Dendritic cell treated with granulocyte-macrophage colony-stimulating factor and Interleukin-4, amounts not matched to agents 40 ng/mL and 50 ng/mL, for 4 days (primary cell): Measurements from ENCODE around the gene ACKR4.
"Not testable (repeated sequence)": the region's sequence is repeated elsewhere in the genome, so short reads cannot be mapped to it uniquely, and the experiment has no call there.

ENCODE experiments used
- H3K27ac Mint-ChIP-seq: one replicate; pipeline ENCODE4 v1.8.0; 2022; ENCODE audit warnings: mild to moderate bottlenecking, mixed read lengths
- H3K27me3 Mint-ChIP-seq: one replicate; pipeline ENCODE4 v1.8.0; 2022; ENCODE audit warnings: mild to moderate bottlenecking, mixed read lengths
- H3K36me3 Mint-ChIP-seq: one replicate; pipeline ENCODE4 v1.8.0; 2022; ENCODE audit warnings: low read depth, mixed read lengths
- H3K4me1 Mint-ChIP-seq: one replicate; pipeline ENCODE4 v1.8.0; 2022; ENCODE audit warnings: low read depth, mixed read lengths
- H3K4me3 Mint-ChIP-seq: one replicate; pipeline ENCODE4 v1.8.0; 2022; ENCODE audit warnings: mild to moderate bottlenecking, moderate library complexity, mixed read lengths
- H3K9me3 Mint-ChIP-seq: one replicate; pipeline ENCODE4 v1.8.0; 2022; ENCODE audit warnings: mixed read lengths
- intact Hi-C: fragments of 100-400 bp; cut with micrococcal nuclease; formaldehyde crosslinking; loops from one replicate; pipeline ENCODE4 v1.15.0; 2022

Gene ACKR4

DNA sequence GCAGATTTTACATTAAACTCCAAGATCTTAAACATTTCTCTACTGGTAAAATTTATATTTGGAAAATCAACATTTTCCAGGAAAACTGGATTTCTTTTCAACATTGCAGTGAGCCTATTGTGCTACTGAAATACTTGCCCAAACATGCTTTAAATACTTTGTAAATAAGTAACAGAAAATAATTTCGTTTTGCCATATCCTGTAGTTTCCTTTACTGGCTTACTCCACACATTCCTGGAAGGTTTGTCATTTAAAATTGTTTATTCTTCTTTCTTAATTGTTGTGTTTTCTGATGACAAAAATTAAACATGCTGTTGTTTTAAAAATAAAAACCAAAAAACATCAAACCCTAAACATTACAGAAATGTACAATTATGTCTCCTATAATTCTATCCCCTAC lies 40.5 kb downstream of the ACKR4 start:
- Mint-ChIP-seq H3K9me3 (no peaks in the 10 kb centered on the region), H3K27ac (no peak overlapping the region), H3K4me1 (peaks cover 5% of the 10 kb centered on the region), H3K27me3 (no peaks in the 10 kb centered on the region), H3K4me3 (no peak overlapping the region), H3K36me3 (peaks cover 25% of the 10 kb centered on the region)
- intact Hi-C loops: no loop called here

DNA sequence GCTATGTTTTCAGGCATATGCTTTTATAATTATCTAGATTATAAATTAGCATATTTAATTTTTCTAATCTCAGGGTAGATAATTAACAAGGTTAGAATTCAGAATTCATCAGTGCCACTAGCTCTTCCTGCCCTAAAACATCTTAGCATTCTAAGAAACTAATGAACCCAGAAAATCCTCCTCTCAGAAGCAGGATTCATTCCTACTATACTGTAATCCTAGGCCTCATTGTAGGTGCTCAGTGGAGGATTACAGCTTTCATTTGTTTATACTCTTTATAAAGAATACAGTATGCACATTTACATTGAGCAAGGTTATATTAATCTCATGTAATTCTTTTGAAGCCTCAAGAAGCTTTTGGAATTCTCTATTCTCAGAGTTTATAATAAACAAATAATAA lies 41.6 kb downstream of the ACKR4 start:
- H3K27ac Mint-ChIP-seq: no peak overlapping the region
- H3K4me3 Mint-ChIP-seq: no peak overlapping the region
- no peaks in the 10 kb centered on the region for H3K27me3 Mint-ChIP-seq
- intact Hi-C loops: no loop called here
- H3K4me1 Mint-ChIP-seq: peaks cover 5% of the 10 kb centered on the region
- peaks cover 25% of the 10 kb centered on the region for H3K36me3 Mint-ChIP-seq
- no peaks in the 10 kb centered on the region for H3K9me3 Mint-ChIP-seq

DNA sequence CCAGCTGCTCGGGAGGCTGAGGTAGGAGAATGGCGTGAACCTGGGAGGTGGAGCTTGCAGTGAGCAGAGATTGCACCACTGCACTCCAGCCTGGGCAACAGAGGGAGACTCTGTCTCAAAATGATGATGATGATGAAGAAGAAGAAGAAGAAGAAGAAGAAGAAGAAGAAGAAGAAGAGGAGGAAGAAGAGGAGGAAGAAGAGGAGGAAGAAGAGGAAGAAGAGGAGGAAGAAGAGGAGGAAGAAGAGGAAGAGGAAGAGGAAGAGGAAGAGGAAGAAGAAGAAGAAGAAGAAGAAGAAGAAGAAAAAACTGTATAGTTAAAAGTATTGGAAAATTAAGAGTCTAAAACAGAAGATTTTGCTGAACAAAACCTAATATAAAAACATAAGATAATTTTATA lies 44.4 kb downstream of the ACKR4 start:
- H3K9me3 Mint-ChIP-seq, H3K4me3 Mint-ChIP-seq, H3K4me1 Mint-ChIP-seq, H3K27ac Mint-ChIP-seq, intact Hi-C loops, H3K27me3 Mint-ChIP-seq: not testable (repeated sequence)
- peaks cover 24% of the 10 kb centered on the region for H3K36me3 Mint-ChIP-seq

DNA sequence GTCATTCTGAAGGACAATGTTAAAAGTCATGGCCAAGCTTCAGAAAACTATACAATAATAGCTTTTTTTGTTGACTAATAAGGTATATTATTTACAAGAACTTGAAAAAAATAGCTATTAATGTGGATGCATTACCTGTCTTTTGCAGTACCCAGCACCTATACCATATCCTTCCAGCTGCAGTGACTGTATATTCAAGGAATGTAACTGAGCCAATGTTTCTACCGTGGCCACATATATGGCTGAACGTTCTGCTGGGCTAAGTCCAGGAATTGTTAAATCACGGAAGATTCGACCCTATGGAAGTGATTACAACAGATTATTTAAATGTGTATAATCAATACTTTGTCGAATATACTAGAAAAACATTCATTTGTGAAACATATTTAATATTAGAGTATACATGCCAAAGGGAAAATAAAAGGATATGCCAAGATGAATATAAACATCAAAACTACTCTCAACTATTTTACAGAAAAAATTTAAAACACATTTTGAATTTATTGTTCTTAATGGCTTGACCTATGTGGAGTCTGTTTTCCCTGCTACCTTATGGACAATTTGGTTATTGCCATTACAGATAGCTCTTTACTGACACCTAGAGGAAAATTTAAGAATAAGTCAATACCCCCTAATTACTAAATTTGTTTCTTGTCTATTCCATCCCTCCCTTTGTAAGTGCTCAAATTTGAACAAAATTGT lies 44.9 kb downstream of the ACKR4 start:
- Mint-ChIP-seq H3K36me3 (peaks cover 18% of the 10 kb centered on the region), H3K4me3 (no peak overlapping the region), H3K27me3 (no peaks in the 10 kb centered on the region), H3K9me3 (no peaks in the 10 kb centered on the region), H3K4me1 (peaks cover 10% of the 10 kb centered on the region), H3K27ac (no peak overlapping the region)
- intact Hi-C loops: loop anchor here (1.0 kb wide), 1 partner anchor 106 kb away; no protein-coding TSS in a partner anchor

DNA sequence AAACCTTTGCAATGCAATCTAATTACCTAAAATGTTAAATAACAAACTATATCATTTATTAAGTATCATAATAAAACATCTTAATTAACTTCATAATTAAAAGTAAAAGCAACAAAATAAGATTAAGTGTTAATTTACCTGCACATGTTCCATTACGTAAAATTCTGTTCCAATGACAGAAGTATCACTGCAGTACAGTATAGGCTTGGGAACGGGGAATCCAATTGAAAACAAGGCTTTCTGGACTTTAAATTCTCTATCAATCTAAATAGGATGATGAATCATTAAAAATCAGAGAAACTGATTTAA lies 45.4 kb downstream of the ACKR4 start:
- intact Hi-C loops: loop anchor here (1.0 kb wide), 1 partner anchor 106 kb away; no protein-coding TSS in a partner anchor
- Mint-ChIP-seq H3K4me3 (no peak overlapping the region), H3K27me3 (no peaks in the 10 kb centered on the region), H3K9me3 (no peaks in the 10 kb centered on the region), H3K4me1 (peaks cover 15% of the 10 kb centered on the region), H3K36me3 (peaks cover 18% of the 10 kb centered on the region), H3K27ac (no peak overlapping the region)

DNA sequence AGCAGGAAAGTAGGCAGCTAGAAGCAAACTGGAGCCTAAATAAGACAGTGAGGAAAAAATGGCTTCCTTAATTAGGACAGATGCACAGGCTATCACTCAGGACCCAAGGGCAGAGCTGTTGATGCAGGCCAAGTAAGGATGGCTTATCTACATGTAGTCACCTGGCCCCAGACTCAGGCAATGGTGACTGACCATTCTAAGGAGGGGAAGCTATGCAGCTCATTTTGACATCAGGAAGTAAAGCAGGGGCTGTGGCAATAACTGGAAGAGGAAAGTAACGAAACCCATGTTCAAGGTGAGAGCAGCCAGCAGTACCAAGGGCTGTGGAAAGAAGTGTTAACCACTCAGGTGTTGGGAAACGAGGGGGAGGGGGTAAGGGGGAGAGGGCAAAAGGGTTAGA lies 46.3 kb downstream of the ACKR4 start:
- Mint-ChIP-seq H3K4me1 (peaks cover 15% of the 10 kb centered on the region), H3K4me3 (no peak overlapping the region), H3K36me3 (peaks cover 18% of the 10 kb centered on the region), H3K27ac (no peak overlapping the region), H3K9me3 (no peaks in the 10 kb centered on the region), H3K27me3 (no peaks in the 10 kb centered on the region)
- intact Hi-C loops: no loop called here

DNA sequence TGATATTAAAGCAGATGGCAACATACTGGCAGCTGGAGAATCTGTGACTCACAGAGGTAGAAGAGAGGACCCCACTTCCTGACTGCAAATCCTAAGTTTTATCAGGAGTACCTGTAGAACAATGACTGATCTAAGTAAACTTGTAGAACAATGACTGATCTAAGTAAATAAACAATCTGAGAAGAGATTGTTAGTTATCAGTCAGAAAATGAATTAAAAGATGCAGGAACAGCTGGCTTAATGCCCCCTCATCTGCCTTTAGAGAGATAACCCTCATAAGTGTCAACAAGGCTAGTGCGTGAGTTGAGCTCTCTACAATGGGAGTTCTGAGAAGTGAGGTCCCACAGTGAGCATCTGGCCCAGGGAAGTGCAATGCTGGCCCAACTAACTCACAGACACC lies 48.0 kb downstream of the ACKR4 start:
- H3K9me3 Mint-ChIP-seq: no peaks in the 10 kb centered on the region
- intact Hi-C loops: no loop called here

DNA sequence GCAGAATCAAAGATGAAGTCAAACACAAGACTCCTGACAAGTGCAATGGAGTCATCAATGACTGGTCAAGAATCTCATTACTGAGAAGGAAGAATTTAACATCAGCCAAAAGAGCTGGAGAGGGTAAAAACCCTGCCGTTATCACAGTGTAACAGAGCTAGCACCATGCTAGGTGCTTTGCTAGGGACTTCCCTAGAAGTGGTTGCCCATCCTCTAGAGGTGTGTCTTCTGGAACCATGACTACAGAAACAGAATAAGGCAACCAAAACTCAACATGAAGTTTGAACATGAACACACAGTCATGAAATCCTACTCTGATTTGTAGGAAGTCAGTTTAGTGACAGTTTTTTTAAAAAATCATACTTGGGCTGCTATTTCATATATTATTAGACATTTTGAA lies 53.1 kb downstream of the ACKR4 start:
- intact Hi-C loops: no loop called here
- no peak overlapping the region for H3K4me3 Mint-ChIP-seq
- H3K4me1 Mint-ChIP-seq: peaks cover 11% of the 10 kb centered on the region
- H3K9me3 Mint-ChIP-seq: no peaks in the 10 kb centered on the region
- H3K36me3 Mint-ChIP-seq: no peaks in the 10 kb centered on the region
- no peaks in the 10 kb centered on the region for H3K27me3 Mint-ChIP-seq
- H3K27ac Mint-ChIP-seq: no peak overlapping the region

More for the DNA sequence above, 48.0 kb downstream of the ACKR4 start:
- Mint-ChIP-seq H3K36me3 (peaks cover 7% of the 10 kb centered on the region), H3K27ac (no peak overlapping the region), H3K4me1 (peaks cover 15% of the 10 kb centered on the region), H3K27me3 (no peaks in the 10 kb centered on the region), H3K4me3 (no peak overlapping the region)
